Endothelial cell of umbilical vein (primary cell): ENCODE measurements around the gene TLDC2. TPM values are rescaled to one million over a fixed set of nuclear protein-coding genes. Genes with fewer than 3 reads are reported as not detected.

Source experiments
- BruUV-seq: library from RNA; stranded (reverse); fragments of 400-500 nt; replicated peaks from 2 replicates; lab custom pipeline; 2021; lab: Mats Ljungman, UMichigan
- CTCF ChIA-PET: fragments of 300-600, 350-600 bp; sonication (Branson Sonifier 250); formaldehyde crosslinking; loops from one replicate; lab custom pipeline; 2021; ENCODE audit warnings: antibody characterized with exemption, inconsistent platforms; lab: Charles Lee
- POLR2A ChIA-PET: fragments of 300-600, 350-600 bp; sonication (Branson Sonifier 250); formaldehyde crosslinking; loops from one replicate; lab custom pipeline; 2021; ENCODE audit warnings: antibody characterized with exemption, inconsistent platforms; lab: Charles Lee
- DNase-seq: peaks from one replicate; pipeline ENCODE4 v3.0.0-alpha.2; 2011; ENCODE audit warnings: low read depth, low spot score
- FAIRE-seq: peaks from 2 replicates; lab custom pipeline; 2011; peaks lifted over from hg19 to GRCh38; lab: Jason Lieb, UNC
- H2AFZ ChIP-seq: 2 replicates; pipeline ENCODE4 v1.6.0; 2012; ENCODE audit warnings: low read depth, low read length, control low read depth, inconsistent platforms
- H3K27ac ChIP-seq: 2 replicates; pipeline ENCODE4 v1.5.1; 2011; ENCODE audit warnings: low read depth, mild to moderate bottlenecking, control low read depth, low read length, moderate library complexity; ENCODE audit not compliant: insufficient read depth
- H3K27me3 ChIP-seq, 2 experiments: 2 replicates each; pipeline versions ENCODE4 v1.6.0 to v1.6.1; 2011; ENCODE audit warnings: low read length in 2 of 2, mixed read lengths in 1 of 2; ENCODE audit not compliant: control insufficient read depth in 2 of 2, insufficient read depth in 2 of 2
- H3K36me3 ChIP-seq, 2 experiments: 2 replicates in 1 of 2; 3 replicates in 1 of 2; pipeline ENCODE4 v1.5.1; 2011; ENCODE audit warnings: low read length in 2 of 2, mild to moderate bottlenecking in 1 of 2, moderate library complexity in 1 of 2; ENCODE audit not compliant: control insufficient read depth in 2 of 2, insufficient read depth in 2 of 2; ENCODE audit errors: extremely low read depth in 1 of 2
- H3K4me1 ChIP-seq: 3 replicates; pipeline ENCODE4 v1.5.1; 2011; ENCODE audit warnings: mild to moderate bottlenecking, low read length; ENCODE audit not compliant: control insufficient read depth, insufficient read depth; ENCODE audit errors: extremely low read depth
- H3K4me2 ChIP-seq: 2 replicates; pipeline ENCODE4 v1.6.1; 2011; ENCODE audit warnings: low read length, control low read depth, mixed read lengths; ENCODE audit not compliant: insufficient read depth
- H3K4me3 ChIP-seq, 3 experiments: fragments of 200-600 bp in 1 of 3; sonication (generic), shearing (Covaris generic) in 1 of 3; replicated peaks in 1 of 3; 2 replicates each; pipeline ENCODE4 v1.5.1; 2011 to 2016; ENCODE audit warnings: control low read depth in 3 of 3, low read length in 3 of 3, mild to moderate bottlenecking in 2 of 3, inconsistent platforms in 1 of 3, low read depth in 1 of 3, moderate library complexity in 1 of 3; ENCODE audit not compliant: insufficient read depth in 1 of 3
- H3K79me2 ChIP-seq: 2 replicates; pipeline ENCODE4 v1.6.0; 2012; ENCODE audit warnings: low read length, inconsistent platforms; ENCODE audit not compliant: control insufficient read depth, insufficient read depth
- H3K9ac ChIP-seq: replicated peaks from 2 replicates; pipeline ENCODE3; 2011; ENCODE audit warnings: low read length, control low read depth; ENCODE audit not compliant: insufficient read depth; ENCODE audit errors: extremely low read depth
- H3K9me1 ChIP-seq: replicated peaks from 3 replicates; pipeline ENCODE4 v1.6.0; 2011; ENCODE audit warnings: mild to moderate bottlenecking, low read length; ENCODE audit not compliant: control insufficient read depth, insufficient read depth; ENCODE audit errors: extremely low read depth
- H3K9me3 ChIP-seq: replicated peaks from 2 replicates; pipeline ENCODE4 v1.5.1; 2012; ENCODE audit warnings: low read length, inconsistent platforms; ENCODE audit not compliant: control insufficient read depth, insufficient read depth
- H4K20me1 ChIP-seq: replicated peaks from 2 replicates; pipeline ENCODE3; 2011; ENCODE audit warnings: mild to moderate bottlenecking, low read length; ENCODE audit not compliant: control insufficient read depth, insufficient read depth; ENCODE audit errors: extremely low read depth
- EZH2 ChIP-seq: IDR thresholded peaks from 2 replicates; pipeline ENCODE4 v1.6.1; 2012; ENCODE audit warnings: borderline replicate concordance, low read depth, mild to moderate bottlenecking, moderate library complexity, low read length, inconsistent platforms; ENCODE audit not compliant: severe bottlenecking
- FOS ChIP-seq: IDR thresholded peaks from 2 replicates; pipeline ENCODE4 v1.6.1; 2011; ENCODE audit warnings: mild to moderate bottlenecking, low read length, moderate library complexity, borderline replicate concordance; ENCODE audit not compliant: insufficient read depth
- GATA2 ChIP-seq: IDR thresholded peaks from 2 replicates; pipeline ENCODE4 v1.7.0; 2011; ENCODE audit warnings: low read depth, mild to moderate bottlenecking, moderate library complexity, mixed read lengths, low read length; ENCODE audit not compliant: insufficient read length, insufficient read depth
- JUN ChIP-seq: IDR thresholded peaks from 2 replicates; pipeline ENCODE4 v1.6.1; 2011; ENCODE audit warnings: borderline replicate concordance, low read depth; ENCODE audit not compliant: insufficient read length, insufficient read depth
- MYC ChIP-seq: IDR thresholded peaks from one replicate; pipeline ENCODE4 v1.6.1; 2011; ENCODE audit warnings: mild to moderate bottlenecking, low read depth, low read length
- POLR2A ChIP-seq: IDR thresholded peaks from 2 replicates; pipeline ENCODE4 v1.6.1; 2012; ENCODE audit warnings: low read depth, mild to moderate bottlenecking, control low read depth, low read length
- POLR2AphosphoS5 ChIP-seq: IDR thresholded peaks from 2 replicates; pipeline ENCODE4 v1.6.1; 2012; ENCODE audit warnings: low read depth, mild to moderate bottlenecking, control low read depth, low read length, moderate library complexity; ENCODE audit not compliant: insufficient read depth
- dilution Hi-C: fragments of 300-500 bp; cut with MboI; formaldehyde crosslinking; loops from one replicate; pipeline ENCODE4 v1.15.0; 2019; ENCODE audit warnings: low sequenced_read_pairs; ENCODE audit not compliant: extremely low pct_ligation_motif_present
- intact Hi-C: fragments of 100-400 bp; cut with micrococcal nuclease; formaldehyde crosslinking; loops from one replicate; pipeline ENCODE4 v1.10.0; 2022
- polyA plus RNA-seq, 4 experiments: library from polyadenylated mRNA; depleted of rRNA in 3 of 4; stranded (reverse) in 3 of 4; unstranded in 1 of 4; fragments of >200 nt; gene quantifications; 2 replicates each; pipeline versions ENCODE4 v1.2.1 to v1.2.3, GENCODE V29; 2011 to 2012; ENCODE audit warnings: missing spikeins in 1 of 4
- total RNA-seq: library from RNA; stranded (reverse); gene quantifications from 2 replicates; pipeline ENCODE4 v1.2.3, GENCODE V29; 2021
- TF ChIP-seq, protein P1 (sequence below), 2 donors: IDR thresholded peaks; 1 replicate in 1 of 2; 2 replicates in 1 of 2; pipeline ENCODE4 v1.5.1; 2011; ENCODE audit warnings: low read length in 2 of 2, mild to moderate bottlenecking in 2 of 2, moderate library complexity in 2 of 2, control low read depth in 1 of 2, inconsistent platforms in 1 of 2, low read depth in 1 of 2; ENCODE audit not compliant: insufficient read depth in 1 of 2; ENCODE audit errors: extremely low read depth in 1 of 2
- TF ChIP-seq, protein P2 (sequence below): IDR thresholded peaks from 2 replicates; pipeline ENCODE4 v1.6.1; 2011; ENCODE audit not compliant: insufficient read depth, insufficient read length

Gene TLDC2
- total and polyA plus RNA-seq, 2 donors (not counting 3 experiments of a cell fraction or from before 2014, with no cell fraction given), result not detected

DNA sequence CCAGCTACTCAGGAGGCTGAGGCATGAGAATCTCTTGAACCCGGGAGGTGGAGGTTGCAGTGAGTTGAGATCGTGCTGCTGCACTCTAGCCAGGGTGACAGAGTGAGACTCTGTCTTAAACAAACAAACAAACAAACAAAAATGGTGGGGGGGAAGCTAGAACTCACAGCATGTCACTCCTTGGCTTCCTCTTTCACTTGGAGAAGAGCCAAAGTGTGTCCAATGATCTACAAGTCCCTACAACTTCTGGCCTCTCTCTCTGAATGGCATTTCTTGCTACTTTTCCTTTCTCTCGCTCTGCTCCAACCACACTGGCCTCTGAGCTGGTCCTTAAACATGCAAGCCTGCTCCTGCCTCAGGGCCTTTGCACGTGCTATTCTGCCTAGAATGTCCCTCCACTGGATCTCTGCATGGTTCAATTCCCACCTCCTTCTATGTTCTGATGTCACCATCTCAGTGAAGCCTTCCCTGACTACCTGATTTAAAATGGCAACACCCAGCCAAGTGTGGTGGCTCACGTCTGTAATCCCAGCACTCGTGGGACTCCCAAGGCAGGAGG, 8.1 kb downstream of the TLDC2 start:
- no peak for FAIRE-seq
- Histone ChIP-seq H4K20me1 (no peaks in the 10 kb centered on the region), H3K4me2 (no peak overlapping the region), H2AFZ (no peak overlapping the region), H3K9me1 (no peaks in the 10 kb centered on the region), H3K4me1 (no peaks in the 10 kb centered on the region), H3K27me3 (no peaks in the 10 kb centered on the region), H3K9me3 (no peaks in the 10 kb centered on the region), H3K36me3 (no peaks in the 10 kb centered on the region), H3K9ac (no peak overlapping the region), H3K27ac (no peak overlapping the region), H3K4me3 (no peak overlapping the region), H3K79me2 (no peaks in the 10 kb centered on the region)
- ChIA-PET POLR2A (interaction anchor here (0.5 kb wide), 1 partner anchor 9 kb away, joined by 9 read pairs; no protein-coding TSS in a partner anchor), CTCF (interaction anchor here (0.9 to 2.7 kb wide), 3 partner anchors 21 to 271 kb away, joined by 4 to 10 read pairs (median 5); a partner anchor contains a TSS)
- intact Hi-C loops, result loop anchor here (2.0 kb wide), 1 partner anchor 47 kb away; no protein-coding TSS in a partner anchor
- no peak for DNase-seq
- no TSS peak for BruUV-seq
- TF ChIP-seq, protein P1, sequence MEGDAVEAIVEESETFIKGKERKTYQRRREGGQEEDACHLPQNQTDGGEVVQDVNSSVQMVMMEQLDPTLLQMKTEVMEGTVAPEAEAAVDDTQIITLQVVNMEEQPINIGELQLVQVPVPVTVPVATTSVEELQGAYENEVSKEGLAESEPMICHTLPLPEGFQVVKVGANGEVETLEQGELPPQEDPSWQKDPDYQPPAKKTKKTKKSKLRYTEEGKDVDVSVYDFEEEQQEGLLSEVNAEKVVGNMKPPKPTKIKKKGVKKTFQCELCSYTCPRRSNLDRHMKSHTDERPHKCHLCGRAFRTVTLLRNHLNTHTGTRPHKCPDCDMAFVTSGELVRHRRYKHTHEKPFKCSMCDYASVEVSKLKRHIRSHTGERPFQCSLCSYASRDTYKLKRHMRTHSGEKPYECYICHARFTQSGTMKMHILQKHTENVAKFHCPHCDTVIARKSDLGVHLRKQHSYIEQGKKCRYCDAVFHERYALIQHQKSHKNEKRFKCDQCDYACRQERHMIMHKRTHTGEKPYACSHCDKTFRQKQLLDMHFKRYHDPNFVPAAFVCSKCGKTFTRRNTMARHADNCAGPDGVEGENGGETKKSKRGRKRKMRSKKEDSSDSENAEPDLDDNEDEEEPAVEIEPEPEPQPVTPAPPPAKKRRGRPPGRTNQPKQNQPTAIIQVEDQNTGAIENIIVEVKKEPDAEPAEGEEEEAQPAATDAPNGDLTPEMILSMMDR (IDR thresholded peaks at IDR 0.05; ENCODE audit: extremely low read depth in 1 of 2, insufficient read depth in 1 of 2, low read depth in 1 of 2, low read length in 2 of 2), result no peak
- TF ChIP-seq EZH2, result no peak
- no peak for TF ChIP-seq FOS
- TF ChIP-seq MYC, result no peak
- TF ChIP-seq POLR2AphosphoS5, result no peak
- TF ChIP-seq, protein P2, sequence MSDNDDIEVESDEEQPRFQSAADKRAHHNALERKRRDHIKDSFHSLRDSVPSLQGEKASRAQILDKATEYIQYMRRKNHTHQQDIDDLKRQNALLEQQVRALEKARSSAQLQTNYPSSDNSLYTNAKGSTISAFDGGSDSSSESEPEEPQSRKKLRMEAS, result no peak
- no peak for TF ChIP-seq POLR2A
- no peak for TF ChIP-seq JUN
- no peak for TF ChIP-seq GATA2
- dilution Hi-C loops, result no loop called here
